Measurements from ENCODE around the gene PLA2G6. TPM values are rescaled to one million over a fixed set of nuclear protein-coding genes. Genes with fewer than 3 reads are reported as not detected.

Gene PLA2G6
- total and polyA plus RNA-seq, 4 experiments from 2014 or later = 1.1 to 238 (median 116) TPM

- no peak overlapping the region for H3K27ac ChIP-seq (ENCODE audit: low read depth, low read length)
- intact Hi-C loops (cut with micrococcal nuclease) = no loop called here
- no peak overlapping the region for H3K4me3 ChIP-seq (ENCODE audit: low read length in 2 of 2)
- ChIA-PET POLR2A (ENCODE audit: partially characterized antibody) (no interaction called here), CTCF (ENCODE audit: partially characterized antibody) (interaction anchor here (0.9 kb wide), 1 partner anchor 23 kb away, joined by 3 read pairs; no protein-coding TSS in a partner anchor)
- no peaks in the 10 kb centered on the region for H3K27me3 ChIP-seq (ENCODE audit: insufficient read depth, low read length)
- Mint-ChIP-seq H3K4me3 (no peak overlapping the region), H3K9me3 (peaks cover 0 to 1% (median 0%) of the 10 kb centered on the region in 8 donors), H3K4me1 (peaks cover 4 to 14% (median 6%) of the 10 kb centered on the region in 4 donors), H3K27ac (no peak overlapping the region), H3K27me3 (no peaks in the 10 kb centered on the region), H3K36me3 (peaks cover 14 to 43% of the 10 kb centered on the region in 2 donors)
- no peak for DNase-seq
- no peaks in the 10 kb centered on the region for H3K9me3 ChIP-seq (ENCODE audit: control insufficient read depth in 1 of 2, low read length in 2 of 2)
- H3K36me3 ChIP-seq (ENCODE audit: insufficient read depth, low read length) = no peaks in the 10 kb centered on the region
- peaks cover 10% of the 10 kb centered on the region for H3K4me1 ChIP-seq (ENCODE audit: insufficient read depth, low read length)
Measured at GRCh38 chr22:38141217-38141973, 40.2 kb downstream of the PLA2G6 start.

GRCh38 chr22:38139901-38140300, 41.7 kb downstream of the PLA2G6 start:
- DNase-seq = no peak
- Mint-ChIP-seq H3K4me1 (peaks cover 4 to 14% (median 6%) of the 10 kb centered on the region in 4 donors), H3K9me3 (peaks cover 0 to 1% (median 0%) of the 10 kb centered on the region in 8 donors), H3K36me3 (peaks cover 23 to 54% of the 10 kb centered on the region in 2 donors), H3K27ac (no peak overlapping the region), H3K27me3 (no peaks in the 10 kb centered on the region), H3K4me3 (no peak overlapping the region)
- Histone ChIP-seq H3K27me3 (ENCODE audit: insufficient read depth, low read length) (no peaks in the 10 kb centered on the region), H3K4me3 (ENCODE audit: low read length in 2 of 2) (no peak overlapping the region), H3K36me3 (ENCODE audit: insufficient read depth, low read length) (peaks cover 6% of the 10 kb centered on the region), H3K4me1 (ENCODE audit: insufficient read depth, low read length) (peaks cover 10% of the 10 kb centered on the region), H3K27ac (ENCODE audit: low read depth, low read length) (no peak overlapping the region), H3K9me3 (ENCODE audit: control insufficient read depth in 1 of 2, low read length in 2 of 2) (no peaks in the 10 kb centered on the region)
- CTCF ChIA-PET (ENCODE audit: partially characterized antibody) = no interaction called here
- POLR2A ChIA-PET (ENCODE audit: partially characterized antibody) = no interaction called here
- intact Hi-C loops (cut with micrococcal nuclease) = no loop called here

GRCh38 chr22:38138961-38139360, 42.7 kb downstream of the PLA2G6 start:
- DNase-seq = no peak
- ChIA-PET POLR2A (ENCODE audit: partially characterized antibody) (no interaction called here), CTCF (ENCODE audit: partially characterized antibody) (no interaction called here)
- Histone ChIP-seq H3K4me1 (ENCODE audit: insufficient read depth, low read length) (peaks cover 8% of the 10 kb centered on the region), H3K27me3 (ENCODE audit: insufficient read depth, low read length) (no peaks in the 10 kb centered on the region), H3K27ac (ENCODE audit: low read depth, low read length) (no peak overlapping the region), H3K4me3 (ENCODE audit: low read length in 2 of 2) (no peak overlapping the region), H3K36me3 (ENCODE audit: insufficient read depth, low read length) (peaks cover 6% of the 10 kb centered on the region), H3K9me3 (ENCODE audit: control insufficient read depth in 1 of 2, low read length in 2 of 2) (no peaks in the 10 kb centered on the region)
- no peaks in the 10 kb centered on the region for H3K27me3 Mint-ChIP-seq
- H3K27ac Mint-ChIP-seq = no peak overlapping the region
- H3K9me3 Mint-ChIP-seq = peaks cover 0 to 1% (median 0%) of the 10 kb centered on the region in 8 donors
- no peak overlapping the region for H3K4me3 Mint-ChIP-seq
- intact Hi-C loops (cut with micrococcal nuclease) = no loop called here
- H3K4me1 Mint-ChIP-seq = peaks cover 4 to 12% (median 5%) of the 10 kb centered on the region in 4 donors
- peaks cover 27 to 58% of the 10 kb centered on the region in 2 donors for H3K36me3 Mint-ChIP-seq

- Histone ChIP-seq H3K27me3 (ENCODE audit: insufficient read depth, low read length) (no peaks in the 10 kb centered on the region), H3K36me3 (ENCODE audit: insufficient read depth, low read length) (peaks cover 6% of the 10 kb centered on the region), H3K4me1 (ENCODE audit: insufficient read depth, low read length) (no peaks in the 10 kb centered on the region), H3K9me3 (ENCODE audit: control insufficient read depth in 1 of 2, low read length in 2 of 2) (no peaks in the 10 kb centered on the region), H3K4me3 (ENCODE audit: low read length in 2 of 2) (no peak overlapping the region), H3K27ac (ENCODE audit: low read depth, low read length) (no peak overlapping the region)
- CTCF ChIA-PET (ENCODE audit: partially characterized antibody) = interaction anchor here (1.3 kb wide), 1 partner anchor 92 kb away, joined by 4 read pairs; no protein-coding TSS in a partner anchor
- no peak overlapping the region for H3K4me3 Mint-ChIP-seq
- H3K27ac Mint-ChIP-seq = peak overlapping the region in 1 of 7 donors; percentile 48
- no peak for DNase-seq
- POLR2A ChIA-PET (ENCODE audit: partially characterized antibody) = no interaction called here
- H3K36me3 Mint-ChIP-seq = peaks cover 28 to 56% of the 10 kb centered on the region in 2 donors
- H3K27me3 Mint-ChIP-seq = no peaks in the 10 kb centered on the region
- H3K9me3 Mint-ChIP-seq = peaks cover 0 to 1% (median 0%) of the 10 kb centered on the region in 8 donors
- intact Hi-C loops (cut with micrococcal nuclease) = no loop called here
- peaks cover 0 to 3% (median under 1%) of the 10 kb centered on the region in 4 donors for H3K4me1 Mint-ChIP-seq
Measured at GRCh38 chr22:38137876-38138687, 43.5 kb downstream of the PLA2G6 start.

- Mint-ChIP-seq H3K27ac (no peak overlapping the region), H3K4me1 (no peaks in the 10 kb centered on the region), H3K4me3 (no peak overlapping the region), H3K36me3 (peaks cover 31 to 52% of the 10 kb centered on the region in 2 donors), H3K9me3 (peaks cover 0 to 1% (median 0%) of the 10 kb centered on the region in 8 donors), H3K27me3 (no peaks in the 10 kb centered on the region)
- Histone ChIP-seq H3K4me1 (ENCODE audit: insufficient read depth, low read length) (no peaks in the 10 kb centered on the region), H3K4me3 (ENCODE audit: low read length in 2 of 2) (no peak overlapping the region), H3K27ac (ENCODE audit: low read depth, low read length) (no peak overlapping the region), H3K36me3 (ENCODE audit: insufficient read depth, low read length) (peaks cover 14% of the 10 kb centered on the region), H3K9me3 (ENCODE audit: control insufficient read depth in 1 of 2, low read length in 2 of 2) (no peaks in the 10 kb centered on the region), H3K27me3 (ENCODE audit: insufficient read depth, low read length) (no peaks in the 10 kb centered on the region)
- intact Hi-C loops (cut with micrococcal nuclease) = no loop called here
- ChIA-PET POLR2A (ENCODE audit: partially characterized antibody) (no interaction called here), CTCF (ENCODE audit: partially characterized antibody) (interaction anchor here (1.3 kb wide), 1 partner anchor 94 kb away, joined by 4 read pairs; no protein-coding TSS in a partner anchor)
- DNase-seq = no peak
Measured at GRCh38 chr22:38136607-38137006, 45.0 kb downstream of the PLA2G6 start.

GRCh38 chr22:38135133-38135706, 46.4 kb downstream of the PLA2G6 start:
- intact Hi-C loops (cut with micrococcal nuclease) = no loop called here
- peaks cover 14% of the 10 kb centered on the region for H3K36me3 ChIP-seq (ENCODE audit: insufficient read depth, low read length)
- no peaks in the 10 kb centered on the region for H3K9me3 ChIP-seq (ENCODE audit: control insufficient read depth in 1 of 2, low read length in 2 of 2)
- peaks cover 31 to 48% of the 10 kb centered on the region in 2 donors for H3K36me3 Mint-ChIP-seq
- peaks cover 0 to under 1% (median 0%) of the 10 kb centered on the region in 8 donors for H3K9me3 Mint-ChIP-seq
- H3K4me1 Mint-ChIP-seq = no peaks in the 10 kb centered on the region
- no peaks in the 10 kb centered on the region for H3K4me1 ChIP-seq (ENCODE audit: insufficient read depth, low read length)
- ChIA-PET POLR2A (ENCODE audit: partially characterized antibody) (no interaction called here), CTCF (ENCODE audit: partially characterized antibody) (no interaction called here)
- H3K4me3 Mint-ChIP-seq = no peak overlapping the region
- H3K4me3 ChIP-seq (ENCODE audit: low read length in 2 of 2) = no peak overlapping the region
- no peaks in the 10 kb centered on the region for H3K27me3 Mint-ChIP-seq
- DNase-seq = no peak
- H3K27ac ChIP-seq (ENCODE audit: low read depth, low read length) = no peak overlapping the region
- H3K27ac Mint-ChIP-seq = no peak overlapping the region
- no peaks in the 10 kb centered on the region for H3K27me3 ChIP-seq (ENCODE audit: insufficient read depth, low read length)

GRCh38 chr22:38133331-38133730, 48.3 kb downstream of the PLA2G6 start:
- no peak overlapping the region for H3K4me3 Mint-ChIP-seq
- Histone ChIP-seq H3K9me3 (ENCODE audit: control insufficient read depth in 1 of 2, low read length in 2 of 2) (no peaks in the 10 kb centered on the region), H3K4me3 (ENCODE audit: low read length in 2 of 2) (no peak overlapping the region), H3K36me3 (ENCODE audit: insufficient read depth, low read length) (peaks cover 16% of the 10 kb centered on the region), H3K27me3 (ENCODE audit: insufficient read depth, low read length) (no peaks in the 10 kb centered on the region), H3K4me1 (ENCODE audit: insufficient read depth, low read length) (no peaks in the 10 kb centered on the region), H3K27ac (ENCODE audit: low read depth, low read length) (no peak overlapping the region)
- peaks cover 28 to 38% of the 10 kb centered on the region in 2 donors for H3K36me3 Mint-ChIP-seq
- POLR2A ChIA-PET (ENCODE audit: partially characterized antibody) = no interaction called here
- H3K4me1 Mint-ChIP-seq = no peaks in the 10 kb centered on the region
- H3K27me3 Mint-ChIP-seq = no peaks in the 10 kb centered on the region
- intact Hi-C loops (cut with micrococcal nuclease) = no loop called here
- H3K27ac Mint-ChIP-seq = no peak overlapping the region
- CTCF ChIA-PET (ENCODE audit: partially characterized antibody) = no interaction called here
- no peak for DNase-seq
- no peaks in the 10 kb centered on the region for H3K9me3 Mint-ChIP-seq
